ENCODE results near the gene KRTAP10-5.
"Not testable (repeated sequence)": the region's sequence is repeated elsewhere in the genome, so short reads cannot be mapped to it uniquely, and the experiment has no call there.

KRTAP10-5 gene, protein sequence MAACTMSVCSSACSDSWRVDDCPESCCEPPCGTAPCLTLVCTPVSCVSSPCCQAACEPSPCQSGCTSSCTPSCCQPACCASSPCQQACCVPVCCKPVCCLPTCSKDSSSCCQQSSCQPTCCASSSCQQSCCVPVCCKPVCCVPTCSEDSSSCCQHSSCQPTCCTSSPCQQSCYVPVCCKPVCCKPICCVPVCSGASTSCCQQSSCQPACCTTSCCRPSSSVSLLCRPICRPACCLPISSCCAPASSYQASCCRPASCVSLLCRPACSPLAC

GRCh38 chr21:44580231-44580821 is at the start of gene KRTAP10-5:
KRTAP10-5 (minus strand) TSS chr21:44580604; CDS start chr21:44580578, 26 bp downstream.
- not testable (repeated sequence) for H3K4me1 ChIP-seq (ENCODE audit: control insufficient read depth, insufficient read depth, low read length); H3K9ac ChIP-seq (ENCODE audit: low read length); H3K9me3 ChIP-seq (ENCODE audit: control insufficient read depth, low read length); H3K4me3 ChIP-seq (ENCODE audit: low read length); H3K36me3 ChIP-seq (ENCODE audit: control insufficient read depth, insufficient read depth, low read length); H3K27me3 ChIP-seq (ENCODE audit: control insufficient read depth, insufficient read depth, low read length)

DNA sequence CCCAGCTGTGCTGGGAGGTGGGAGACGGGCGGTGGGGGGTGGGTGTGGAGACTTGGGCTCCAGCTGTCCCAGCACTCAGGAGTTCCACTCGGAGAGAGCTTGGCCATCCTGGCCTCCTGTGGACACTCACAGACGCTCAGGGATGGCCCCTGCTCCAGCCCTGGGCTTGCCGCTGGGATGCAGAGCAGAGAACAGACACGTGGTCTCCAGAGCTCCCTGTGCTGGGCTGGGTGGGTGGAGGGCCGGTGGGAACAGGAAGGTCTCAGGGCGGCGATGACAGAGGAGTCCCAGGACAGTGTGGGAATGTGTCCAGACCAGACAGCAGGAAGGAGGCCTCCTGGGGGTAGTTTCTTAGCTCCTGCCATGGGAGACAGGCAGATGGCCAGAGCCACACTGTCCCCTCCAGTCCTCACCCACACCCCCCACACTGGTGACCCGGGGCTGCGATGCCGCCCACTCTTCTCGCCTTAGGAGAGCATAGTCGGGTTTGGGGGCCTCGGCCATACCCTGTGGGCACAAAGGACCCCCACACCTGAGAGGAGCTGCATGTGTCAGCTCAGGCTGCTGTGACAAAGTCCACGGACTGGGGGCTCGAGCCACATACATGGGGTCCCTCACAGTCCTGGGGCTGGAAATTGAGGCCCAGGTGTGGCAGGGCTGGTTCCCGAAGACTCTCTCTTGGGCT is 48.4 kb upstream of the KRTAP10-5 start:
- no peaks in the 10 kb centered on the region for H3K9me3 ChIP-seq (ENCODE audit: control insufficient read depth, low read length)

GRCh38 chr21:44627831-44628233 is 47.4 kb upstream of the KRTAP10-5 start:
- not testable (repeated sequence) for H3K9ac ChIP-seq (ENCODE audit: low read length); H3K4me1 ChIP-seq (ENCODE audit: control insufficient read depth, insufficient read depth, low read length); H3K9me3 ChIP-seq (ENCODE audit: control insufficient read depth, low read length); H3K36me3 ChIP-seq (ENCODE audit: control insufficient read depth, insufficient read depth, low read length); H3K4me3 ChIP-seq (ENCODE audit: low read length); H3K27me3 ChIP-seq (ENCODE audit: control insufficient read depth, insufficient read depth, low read length)

More for the DNA sequence above, 48.4 kb upstream of the KRTAP10-5 start:
- no peak overlapping the region for H3K4me3 ChIP-seq (ENCODE audit: low read length)
- H3K36me3 ChIP-seq (ENCODE audit: control insufficient read depth, insufficient read depth, low read length) = no peaks in the 10 kb centered on the region
- no peak overlapping the region for H3K9ac ChIP-seq (ENCODE audit: low read length)
- no peaks in the 10 kb centered on the region for H3K4me1 ChIP-seq (ENCODE audit: control insufficient read depth, insufficient read depth, low read length)
- H3K27me3 ChIP-seq (ENCODE audit: control insufficient read depth, insufficient read depth, low read length) = peaks cover 10% of the 10 kb centered on the region

DNA sequence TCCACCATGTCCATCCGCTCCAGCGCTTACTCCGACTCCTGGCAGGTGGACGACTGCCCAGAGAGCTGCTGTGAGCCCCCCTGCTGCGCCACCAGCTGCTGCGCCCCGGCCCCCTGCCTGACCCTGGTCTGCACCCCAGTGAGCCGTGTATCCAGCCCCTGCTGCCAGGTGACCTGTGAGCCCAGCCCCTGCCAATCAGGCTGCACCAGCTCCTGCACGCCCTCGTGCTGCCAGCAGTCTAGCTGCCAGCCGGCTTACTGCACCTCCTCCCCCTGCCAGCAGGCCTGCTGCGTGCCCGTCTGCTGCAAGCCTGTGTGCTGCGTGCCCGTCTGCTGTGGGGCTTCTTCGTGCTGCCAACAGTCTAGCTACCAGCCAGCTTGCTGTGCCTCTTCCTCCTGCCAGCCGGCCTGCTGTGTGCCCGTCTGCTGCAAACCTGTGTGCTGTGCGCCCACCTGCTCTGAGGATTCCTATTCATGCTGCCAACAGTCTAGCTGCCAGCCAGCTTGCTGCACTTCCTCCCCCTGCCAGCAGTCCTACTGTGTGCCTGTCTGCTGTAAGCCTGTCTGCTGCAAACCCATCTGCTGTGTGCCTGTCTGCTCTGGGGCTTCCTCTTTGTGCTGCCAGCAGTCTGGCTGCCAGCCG is 46.9 kb upstream of the KRTAP10-5 start:
- not testable (repeated sequence) for H3K36me3 ChIP-seq (ENCODE audit: control insufficient read depth, insufficient read depth, low read length); H3K9me3 ChIP-seq (ENCODE audit: control insufficient read depth, low read length); H3K27me3 ChIP-seq (ENCODE audit: control insufficient read depth, insufficient read depth, low read length); H3K4me1 ChIP-seq (ENCODE audit: control insufficient read depth, insufficient read depth, low read length); H3K9ac ChIP-seq (ENCODE audit: low read length); H3K4me3 ChIP-seq (ENCODE audit: low read length)

DNA sequence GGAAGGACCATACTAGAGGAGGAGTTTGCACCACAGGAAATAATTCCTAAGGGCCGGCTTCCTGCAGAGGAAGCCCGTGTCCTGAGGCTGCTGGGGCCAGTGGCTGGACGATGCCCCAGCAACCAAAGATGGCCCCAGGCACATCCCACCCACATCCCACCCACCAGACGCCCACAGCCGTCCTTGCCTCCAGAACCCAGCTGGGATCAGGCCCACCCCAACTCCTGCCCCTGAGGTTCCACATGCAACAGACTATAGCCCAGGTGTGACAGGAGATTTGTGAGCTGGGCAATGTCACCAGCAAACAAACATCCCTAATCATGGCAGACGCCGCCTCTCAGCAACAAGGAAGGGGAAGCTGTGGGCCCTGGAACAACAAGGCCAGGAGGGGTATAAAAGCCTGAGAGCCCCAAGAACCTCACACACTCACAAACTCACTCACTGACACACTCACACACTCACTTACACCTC is 46.3 kb upstream of the KRTAP10-5 start, which contains the start of gene KRTAP10-9:
Gene KRTAP10-9 (plus strand): TSS at position 421 of the 471 bp plus-strand sequence. CDS start 79 bp downstream, outside the sequence.
- Histone ChIP-seq H3K4me1 (ENCODE audit: control insufficient read depth, insufficient read depth, low read length) (no peaks in the 10 kb centered on the region), H3K4me3 (ENCODE audit: low read length) (no peak within 1 kb of the TSS), H3K36me3 (ENCODE audit: control insufficient read depth, insufficient read depth, low read length) (no peaks in the 10 kb centered on the region), H3K9me3 (ENCODE audit: control insufficient read depth, low read length) (no peaks in the 10 kb centered on the region), H3K9ac (ENCODE audit: low read length) (no peak within 1 kb of the TSS), H3K27me3 (ENCODE audit: control insufficient read depth, insufficient read depth, low read length) (peaks cover 10% of the 10 kb centered on the region)

GRCh38 chr21:44626262-44626661 is 45.9 kb upstream of the KRTAP10-5 start:
- H3K9me3 ChIP-seq (ENCODE audit: control insufficient read depth, low read length) = no peaks in the 10 kb centered on the region
- H3K4me3 ChIP-seq (ENCODE audit: low read length) = no peak overlapping the region
- H3K27me3 ChIP-seq (ENCODE audit: control insufficient read depth, insufficient read depth, low read length) = peaks cover 10% of the 10 kb centered on the region
- no peaks in the 10 kb centered on the region for H3K4me1 ChIP-seq (ENCODE audit: control insufficient read depth, insufficient read depth, low read length)
- H3K9ac ChIP-seq (ENCODE audit: low read length) = no peak overlapping the region
- H3K36me3 ChIP-seq (ENCODE audit: control insufficient read depth, insufficient read depth, low read length) = no peaks in the 10 kb centered on the region

- no peaks in the 10 kb centered on the region for H3K36me3 ChIP-seq (ENCODE audit: control insufficient read depth, insufficient read depth, low read length)
- H3K9me3 ChIP-seq (ENCODE audit: control insufficient read depth, low read length) = no peaks in the 10 kb centered on the region
- no peaks in the 10 kb centered on the region for H3K4me1 ChIP-seq (ENCODE audit: control insufficient read depth, insufficient read depth, low read length)
- H3K27me3 ChIP-seq (ENCODE audit: control insufficient read depth, insufficient read depth, low read length) = peaks cover 10% of the 10 kb centered on the region
- no peak overlapping the region for H3K4me3 ChIP-seq (ENCODE audit: low read length)
- no peak overlapping the region for H3K9ac ChIP-seq (ENCODE audit: low read length)
Observed at GRCh38 chr21:44625756-44626155, 45.4 kb upstream of the KRTAP10-5 start.

- Histone ChIP-seq H3K4me1 (ENCODE audit: control insufficient read depth, insufficient read depth, low read length) (no peaks in the 10 kb centered on the region), H3K4me3 (ENCODE audit: low read length) (no peak overlapping the region), H3K9ac (ENCODE audit: low read length) (no peak overlapping the region), H3K9me3 (ENCODE audit: control insufficient read depth, low read length) (no peaks in the 10 kb centered on the region), H3K27me3 (ENCODE audit: control insufficient read depth, insufficient read depth, low read length) (peaks cover 5% of the 10 kb centered on the region), H3K36me3 (ENCODE audit: control insufficient read depth, insufficient read depth, low read length) (no peaks in the 10 kb centered on the region)
Observed at GRCh38 chr21:44623575-44623974, 43.2 kb upstream of the KRTAP10-5 start.

- Histone ChIP-seq H3K4me3 (ENCODE audit: low read length) (no peak overlapping the region), H3K9ac (ENCODE audit: low read length) (no peak overlapping the region), H3K36me3 (ENCODE audit: control insufficient read depth, insufficient read depth, low read length) (no peaks in the 10 kb centered on the region), H3K9me3 (ENCODE audit: control insufficient read depth, low read length) (no peaks in the 10 kb centered on the region), H3K27me3 (ENCODE audit: control insufficient read depth, insufficient read depth, low read length) (no peaks in the 10 kb centered on the region), H3K4me1 (ENCODE audit: control insufficient read depth, insufficient read depth, low read length) (no peaks in the 10 kb centered on the region)
Observed at GRCh38 chr21:44619886-44620285, 39.5 kb upstream of the KRTAP10-5 start.

GRCh38 chr21:44618909-44619308 is 38.5 kb upstream of the KRTAP10-5 start:
- no peaks in the 10 kb centered on the region for H3K36me3 ChIP-seq (ENCODE audit: control insufficient read depth, insufficient read depth, low read length)
- no peaks in the 10 kb centered on the region for H3K4me1 ChIP-seq (ENCODE audit: control insufficient read depth, insufficient read depth, low read length)
- no peak overlapping the region for H3K4me3 ChIP-seq (ENCODE audit: low read length)
- H3K9me3 ChIP-seq (ENCODE audit: control insufficient read depth, low read length) = no peaks in the 10 kb centered on the region
- H3K27me3 ChIP-seq (ENCODE audit: control insufficient read depth, insufficient read depth, low read length) = no peaks in the 10 kb centered on the region
- H3K9ac ChIP-seq (ENCODE audit: low read length) = no peak overlapping the region

DNA sequence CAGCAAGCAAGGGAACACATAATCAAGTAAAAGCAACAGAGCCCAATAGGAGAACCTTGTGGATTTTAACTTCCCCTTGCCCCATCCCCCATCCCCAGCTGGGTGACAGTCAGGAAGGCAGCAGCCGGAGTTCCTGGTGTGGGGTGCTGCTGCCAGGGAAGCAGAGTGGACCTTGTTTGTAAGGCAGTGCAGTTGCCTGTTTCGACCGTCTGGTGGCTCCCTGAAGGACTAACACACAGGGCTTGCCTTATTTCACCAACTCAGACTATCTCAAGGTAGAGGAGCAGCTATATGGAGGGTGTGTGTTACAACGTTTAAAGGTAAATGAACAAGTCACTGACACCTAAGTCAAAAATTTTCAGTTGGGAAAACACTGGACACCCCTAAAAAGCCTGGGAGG is 38.1 kb upstream of the KRTAP10-5 start:
- H3K4me3 ChIP-seq (ENCODE audit: low read length) = no peak overlapping the region
- no peaks in the 10 kb centered on the region for H3K9me3 ChIP-seq (ENCODE audit: control insufficient read depth, low read length)
- no peaks in the 10 kb centered on the region for H3K4me1 ChIP-seq (ENCODE audit: control insufficient read depth, insufficient read depth, low read length)
- no peak overlapping the region for H3K9ac ChIP-seq (ENCODE audit: low read length)
- H3K36me3 ChIP-seq (ENCODE audit: control insufficient read depth, insufficient read depth, low read length) = no peaks in the 10 kb centered on the region
- no peaks in the 10 kb centered on the region for H3K27me3 ChIP-seq (ENCODE audit: control insufficient read depth, insufficient read depth, low read length)

GRCh38 chr21:44617071-44617501 is 36.7 kb upstream of the KRTAP10-5 start:
- Histone ChIP-seq H3K9ac (ENCODE audit: low read length) (no peak overlapping the region), H3K4me1 (ENCODE audit: control insufficient read depth, insufficient read depth, low read length) (no peaks in the 10 kb centered on the region)

More at GRCh38 chr21:44617071-44617501, 36.7 kb upstream of the KRTAP10-5 start:
- Histone ChIP-seq H3K4me3 (ENCODE audit: low read length) (no peak overlapping the region), H3K9me3 (ENCODE audit: control insufficient read depth, low read length) (no peaks in the 10 kb centered on the region), H3K36me3 (ENCODE audit: control insufficient read depth, insufficient read depth, low read length) (no peaks in the 10 kb centered on the region), H3K27me3 (ENCODE audit: control insufficient read depth, insufficient read depth, low read length) (no peaks in the 10 kb centered on the region)
